GM18498 (cell line): Measurements from ENCODE around the gene RUBCN.
A peak's percentile ranks its signal among the peaks of the same experiment; 100 is the strongest.
"Not testable (repeated sequence)": the region's sequence is repeated elsewhere in the genome, so short reads cannot be mapped to it uniquely, and the experiment has no call there.

Experiments
- ATAC-seq: cut with Tn5 transposase; IDR thresholded peaks from one replicate; pipeline ENCODE4 v1.9.1; 2021; ENCODE audit warnings: mild to moderate bottlenecking, moderate library complexity; ENCODE audit not compliant: unreplicated experiment

RUBCN gene

DNA sequence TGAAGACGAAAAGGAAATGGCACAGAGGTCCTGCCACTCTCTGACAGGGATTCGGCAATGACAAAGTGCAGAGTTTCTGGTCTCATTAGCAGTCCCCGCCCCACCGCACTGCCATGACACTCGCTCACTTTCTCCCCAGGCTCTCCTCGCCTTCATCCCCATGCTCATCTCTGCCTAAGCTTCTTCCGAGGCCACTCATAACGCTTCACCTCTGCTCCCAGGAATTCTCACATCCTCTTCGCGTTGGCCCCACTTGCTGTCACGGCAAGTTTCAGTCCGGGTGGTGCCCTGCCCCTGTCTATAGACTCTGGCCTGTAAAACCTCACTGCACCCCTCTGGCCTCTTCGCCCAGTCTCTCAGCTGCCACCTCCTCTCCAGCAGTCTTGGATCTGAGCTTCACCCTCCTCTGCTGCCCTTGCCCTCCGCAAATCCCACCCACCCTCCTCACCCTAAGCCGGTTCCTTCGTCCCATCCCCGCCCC is 654 bp downstream of the RUBCN start:
- peak; percentile 19 for ATAC-seq

DNA sequence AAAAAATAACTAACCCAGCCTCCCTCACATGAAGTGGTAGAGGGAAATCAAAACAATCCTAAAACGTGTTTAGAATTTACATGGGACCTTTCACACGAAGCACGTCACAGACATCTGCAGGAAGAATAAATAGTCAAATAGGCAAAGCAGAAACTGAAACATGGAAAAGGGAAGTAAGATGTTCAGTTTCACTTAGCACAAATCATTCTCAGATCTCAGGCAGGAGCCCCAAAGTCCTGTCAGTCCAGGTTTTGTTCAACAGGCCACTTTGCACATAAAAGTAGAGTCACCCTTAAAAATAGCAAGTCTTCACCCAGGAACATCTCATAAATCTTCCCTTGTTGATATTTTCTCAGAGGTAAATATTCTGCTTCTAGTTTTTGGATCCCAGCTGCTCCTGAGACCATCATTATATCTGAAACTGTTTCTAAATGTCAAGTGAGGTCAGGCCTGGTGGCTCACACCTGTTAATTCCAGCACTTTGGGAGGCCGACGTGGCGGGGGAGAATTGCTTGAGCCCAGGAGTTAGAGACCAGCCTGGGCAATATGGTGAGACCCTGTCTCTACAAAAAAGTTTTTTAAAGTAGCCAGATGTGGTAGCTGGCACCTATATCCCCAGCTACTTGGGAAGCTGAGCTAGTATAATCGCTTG is 1.9 kb downstream of the RUBCN start:
- ATAC-seq: peak; percentile 38

DNA sequence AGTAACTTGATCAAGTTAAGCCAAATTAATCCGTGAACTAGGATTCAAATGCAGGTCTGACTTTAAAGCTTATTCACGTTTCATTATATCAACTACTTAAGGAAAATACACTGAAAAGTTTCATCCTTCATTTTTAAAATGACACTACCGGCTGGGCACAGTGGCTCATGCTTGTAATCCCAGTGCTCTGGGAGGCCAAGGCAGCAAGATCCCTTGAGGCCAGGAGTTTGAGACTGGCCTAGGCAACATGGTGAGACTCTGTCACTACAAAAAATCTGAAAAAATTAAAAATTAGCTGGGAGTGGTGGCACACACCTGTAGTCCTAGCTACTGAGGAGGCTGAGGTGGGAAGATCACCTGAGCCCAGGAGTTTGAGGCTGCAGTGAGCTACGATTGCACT is 3.7 kb downstream of the RUBCN start:
- ATAC-seq: no peak

DNA sequence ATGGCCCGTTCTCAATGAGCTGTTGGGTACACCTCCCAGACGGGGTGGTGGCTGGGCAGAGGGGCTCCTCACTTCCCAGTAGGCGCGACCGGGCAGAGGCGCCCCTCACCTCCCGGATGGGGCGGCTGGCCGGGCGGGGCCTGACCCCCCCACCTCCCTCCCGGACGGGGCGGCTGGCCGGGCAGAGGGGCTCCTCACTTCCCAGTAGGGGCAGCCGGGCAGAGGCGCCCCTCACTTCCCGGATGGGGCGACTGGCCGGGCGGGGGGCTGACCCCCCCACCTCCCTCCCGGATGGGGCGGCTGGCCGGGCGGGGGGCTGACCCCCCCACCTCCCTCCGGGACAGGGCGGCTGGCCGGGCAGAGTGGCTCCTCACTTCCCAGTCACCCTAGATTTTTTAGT is 5.2 kb downstream of the RUBCN start:
- ATAC-seq: not testable (repeated sequence)

DNA sequence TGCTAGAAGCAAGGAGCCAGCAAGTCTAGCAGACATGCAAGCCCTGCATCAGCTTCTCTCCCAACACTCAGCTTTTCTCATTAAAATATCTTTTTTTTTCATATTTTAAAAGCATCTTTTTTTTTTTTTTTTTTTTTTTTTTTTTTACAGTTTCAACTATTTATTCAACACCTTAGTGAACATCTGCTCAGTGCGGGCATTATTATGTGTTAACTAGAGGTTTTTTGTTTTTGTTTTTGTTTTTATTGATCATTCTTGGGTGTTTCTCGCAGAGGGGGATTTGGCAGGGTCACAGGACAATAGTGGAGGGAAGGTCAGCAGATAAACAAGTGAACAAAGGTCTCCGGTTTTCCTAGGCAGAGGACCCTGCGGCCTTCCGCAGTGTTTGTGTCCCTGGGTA is 5.9 kb downstream of the RUBCN start:
- not testable (repeated sequence) for ATAC-seq

DNA sequence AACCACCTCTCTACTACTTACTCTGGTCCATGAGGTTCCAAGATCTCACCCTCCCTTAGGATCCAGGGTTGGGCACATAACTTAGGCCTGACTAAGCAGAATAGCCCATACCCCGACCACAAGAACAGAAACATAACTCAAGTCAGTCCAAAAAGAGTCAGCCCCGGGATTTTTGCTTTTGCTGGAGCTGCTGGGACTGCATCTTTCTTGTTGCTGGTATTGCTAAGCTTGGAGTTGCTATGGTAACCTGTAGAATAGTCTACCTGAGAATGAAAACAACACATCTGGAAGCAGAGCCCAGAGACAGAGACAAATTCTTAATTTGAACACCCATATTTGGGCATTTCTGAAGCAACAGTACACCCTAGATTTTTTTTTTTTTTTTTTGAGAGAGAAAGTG is 6.5 kb downstream of the RUBCN start:
- ATAC-seq: peak; percentile 37

DNA sequence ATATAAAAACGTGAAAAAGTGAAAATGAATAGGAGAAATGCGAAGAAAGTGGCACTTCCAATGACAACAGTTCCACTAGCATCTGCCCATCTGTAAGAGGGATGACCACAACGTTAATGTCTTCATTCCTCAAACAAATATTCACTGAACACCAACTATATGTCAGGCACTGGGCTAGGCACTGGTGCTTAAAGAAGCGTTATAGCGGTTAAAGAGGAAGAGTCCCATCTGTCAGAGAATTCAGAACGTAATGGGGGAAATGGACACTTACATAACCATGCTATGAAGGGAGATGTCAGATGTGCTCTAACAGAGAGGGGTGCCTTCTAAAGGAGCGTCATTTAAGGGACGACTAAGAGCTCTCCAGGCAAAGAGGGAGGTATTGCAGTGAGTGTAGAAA is 8.2 kb downstream of the RUBCN start:
- ATAC-seq: no peak

DNA sequence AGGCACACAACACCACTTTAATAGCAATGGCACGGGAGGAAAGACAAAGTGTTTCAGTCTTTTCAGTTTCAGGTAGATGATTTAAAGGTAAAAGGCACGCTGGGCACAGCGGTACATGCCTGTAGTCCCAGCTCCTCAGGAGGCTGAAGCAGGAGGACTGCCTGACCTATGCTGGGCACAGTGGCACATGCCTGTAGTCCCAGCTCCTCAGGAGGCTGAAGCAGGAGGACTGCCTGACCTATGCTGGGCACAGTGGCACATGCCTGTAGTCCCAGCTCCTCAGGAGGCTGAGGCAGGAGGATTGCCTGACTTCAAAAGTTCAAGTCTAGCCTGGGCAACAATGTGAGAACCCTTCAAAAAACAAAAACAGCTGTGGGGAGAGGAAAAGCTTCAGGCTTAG is 8.8 kb downstream of the RUBCN start:
- not testable (repeated sequence) for ATAC-seq

DNA sequence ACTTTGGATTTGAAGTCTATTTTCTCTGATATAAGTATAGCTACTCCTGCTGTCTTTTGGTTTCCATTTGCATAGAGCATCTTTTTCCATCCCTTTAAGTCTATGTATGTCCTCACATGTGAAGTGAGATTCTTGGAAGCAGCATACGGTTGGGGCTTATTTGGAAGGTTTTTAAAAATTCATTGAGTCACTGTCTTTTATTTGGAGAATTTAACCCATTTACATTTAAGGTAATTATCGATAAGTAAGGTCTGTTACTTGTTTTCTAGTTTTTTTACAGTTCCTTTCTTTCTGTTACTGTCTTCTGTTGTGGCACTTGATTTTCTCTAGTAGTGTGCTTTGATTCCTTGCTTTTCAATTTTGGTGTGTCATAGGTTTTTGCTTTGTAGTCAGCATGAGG is 14.0 kb downstream of the RUBCN start:
- no peak for ATAC-seq

DNA sequence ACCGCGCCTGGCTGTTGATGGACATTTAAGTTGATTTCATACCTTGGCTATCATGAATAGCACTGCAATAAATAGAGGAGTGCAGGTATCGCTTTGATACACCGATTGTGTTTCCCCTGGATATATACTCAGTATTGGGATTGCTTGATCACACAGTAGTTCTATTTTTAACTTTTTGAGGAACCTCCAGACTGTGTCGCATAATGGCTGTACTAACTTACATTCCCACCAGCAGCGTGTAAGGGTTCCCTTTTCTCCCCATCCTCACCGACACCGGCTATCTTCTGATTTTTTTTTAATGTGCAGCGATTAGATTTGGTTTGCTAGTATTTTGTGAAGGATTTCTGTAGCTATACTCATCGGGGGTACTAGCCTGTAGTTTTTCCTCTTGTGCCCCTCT is 16.0 kb downstream of the RUBCN start:
- ATAC-seq: no peak

DNA sequence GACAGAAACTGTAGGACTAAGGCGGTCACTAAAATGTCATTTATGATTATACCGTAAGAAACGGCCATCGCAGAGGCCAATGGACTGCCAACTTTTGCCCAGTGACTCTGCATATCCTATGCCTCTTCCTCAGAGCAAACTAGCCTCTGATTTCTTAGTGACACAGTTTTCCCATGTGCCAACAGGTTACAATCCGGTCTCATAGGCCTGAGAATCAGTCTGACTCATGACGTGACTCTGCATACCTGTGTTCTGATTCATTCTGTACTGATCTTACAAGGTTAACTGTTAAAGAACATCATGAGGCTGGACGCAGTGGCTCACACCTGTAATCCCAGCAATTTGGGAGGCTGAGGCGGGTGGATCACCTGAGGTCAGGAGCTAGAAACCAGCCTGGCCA is 17.8 kb downstream of the RUBCN start:
- no peak for ATAC-seq

DNA sequence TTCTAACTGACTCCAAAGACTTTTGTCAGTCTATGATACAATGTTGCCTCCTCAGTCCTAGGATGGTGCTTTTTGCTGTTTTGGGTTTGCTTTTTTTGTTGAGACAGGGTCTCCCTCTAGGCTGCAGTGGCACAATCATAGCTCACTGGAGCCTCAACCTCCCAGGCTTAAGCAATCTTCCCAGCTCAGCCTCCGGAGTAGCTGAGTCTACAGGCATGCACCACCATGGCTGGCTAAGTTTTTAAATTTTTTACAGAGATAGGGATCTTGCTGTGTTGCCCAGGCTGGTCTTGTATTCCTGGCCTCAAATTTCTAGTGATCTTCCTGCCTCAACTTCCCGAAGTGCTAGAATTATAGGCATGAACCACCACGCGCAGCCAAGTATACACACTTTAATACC is 22.5 kb downstream of the RUBCN start:
- ATAC-seq: no peak

DNA sequence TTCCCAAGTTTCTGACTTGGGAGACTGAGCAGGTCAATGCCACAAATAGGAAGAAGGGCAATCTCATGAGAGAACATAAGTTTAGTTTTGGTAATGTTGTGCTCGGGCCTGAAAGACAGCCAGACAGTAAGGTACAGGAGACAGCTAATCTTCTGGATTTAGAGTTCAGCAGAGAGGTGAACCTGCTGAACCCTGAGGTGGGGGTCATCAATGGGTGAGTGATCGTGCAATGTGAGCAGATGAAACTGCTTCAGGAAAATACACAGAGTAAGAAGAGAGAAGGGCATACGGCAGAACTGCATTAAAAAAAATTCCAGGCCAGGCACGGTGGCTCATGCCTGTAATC is 23.3 kb downstream of the RUBCN start:
- ATAC-seq: peak; percentile 20

DNA sequence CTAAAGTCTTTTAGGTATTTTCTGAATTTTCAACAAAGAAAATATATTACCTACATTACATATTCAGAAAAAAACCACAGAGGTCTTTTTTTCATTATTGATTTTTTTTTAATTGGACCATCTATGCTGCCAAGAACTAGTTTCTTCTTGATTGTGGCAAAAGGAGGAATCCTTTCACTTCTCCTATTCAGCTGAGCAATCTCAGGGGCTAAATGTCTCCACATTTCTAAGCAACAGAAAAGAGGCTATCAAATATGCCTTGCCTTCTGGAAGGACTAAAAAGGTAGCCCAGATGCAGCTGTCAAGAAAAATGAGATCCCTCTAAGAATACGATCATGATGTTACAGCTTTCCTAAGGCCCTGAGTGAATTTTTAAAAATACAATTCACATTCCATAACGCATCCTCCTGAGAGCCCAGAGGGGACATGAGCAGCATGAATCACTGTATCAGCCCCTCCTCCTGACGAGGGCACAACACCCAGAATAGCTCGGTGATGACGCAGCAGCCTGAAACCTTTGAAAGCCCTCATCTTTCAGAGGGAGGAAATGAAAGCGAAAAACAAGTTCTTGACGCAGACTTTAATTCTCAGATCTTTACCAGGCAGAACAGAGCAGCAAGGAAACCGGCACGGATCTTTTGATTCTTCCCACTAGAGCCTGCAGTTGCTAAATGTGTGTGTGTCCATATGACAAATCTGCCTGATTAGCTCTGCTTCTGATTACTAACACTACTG is 24.6 kb downstream of the RUBCN start:
- peak; percentile 88 for ATAC-seq

DNA sequence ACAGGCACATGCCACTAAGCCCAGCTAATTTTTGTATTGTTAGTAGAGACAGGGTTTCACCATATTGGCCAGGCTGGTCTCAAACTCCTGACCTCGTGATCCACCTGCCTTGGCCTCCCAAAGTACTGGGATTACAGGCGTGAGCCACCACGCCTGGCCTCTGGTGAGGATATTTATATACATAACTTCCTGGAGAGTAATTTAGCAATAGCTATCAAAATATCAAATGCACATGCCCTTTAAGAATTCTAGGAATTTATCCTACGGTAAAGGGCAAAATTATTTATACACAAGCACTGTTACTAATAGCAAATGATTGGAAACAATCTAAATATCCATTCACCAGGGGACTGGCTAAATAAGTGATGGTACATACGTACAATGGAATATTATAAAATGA is 25.7 kb downstream of the RUBCN start:
- not testable (repeated sequence) for ATAC-seq

DNA sequence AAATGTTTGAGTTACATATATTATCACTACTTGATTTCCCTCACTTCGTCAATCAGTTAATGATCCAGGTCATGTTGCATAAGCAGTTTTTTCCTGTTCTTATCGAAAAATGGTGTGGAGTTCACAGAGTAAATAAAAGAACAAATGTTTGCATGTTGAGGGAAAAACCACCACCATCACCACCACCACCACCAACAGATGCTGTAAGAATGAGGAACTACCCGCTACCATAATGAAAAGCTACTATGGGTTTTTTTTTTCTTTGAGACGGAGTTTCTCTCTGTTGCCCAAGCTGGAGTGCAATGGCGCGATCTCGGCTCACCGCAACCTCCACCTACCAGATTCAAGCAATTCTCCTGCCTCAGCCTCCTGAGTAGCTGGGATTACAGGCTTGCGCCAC is 27.6 kb downstream of the RUBCN start:
- ATAC-seq: no peak

DNA sequence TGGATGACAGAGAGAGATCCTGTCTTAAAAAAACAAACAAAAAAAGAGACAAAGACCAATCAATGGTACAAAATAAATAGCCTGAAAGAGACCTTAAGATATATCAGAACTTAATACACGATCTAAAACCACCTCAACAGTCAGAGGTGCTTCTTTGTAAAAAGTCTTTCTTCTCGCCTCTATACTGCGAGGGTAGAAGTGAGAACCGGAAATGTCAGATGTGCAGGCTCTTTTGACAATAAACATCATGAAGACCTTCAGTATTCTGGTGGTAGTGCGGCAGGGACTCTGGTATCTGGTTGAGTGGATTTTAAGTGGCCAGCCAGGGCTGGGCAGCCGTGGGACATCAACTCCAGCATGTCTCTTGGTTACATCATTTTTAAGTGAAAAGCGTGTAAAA is 30.0 kb downstream of the RUBCN start:
- ATAC-seq: no peak

DNA sequence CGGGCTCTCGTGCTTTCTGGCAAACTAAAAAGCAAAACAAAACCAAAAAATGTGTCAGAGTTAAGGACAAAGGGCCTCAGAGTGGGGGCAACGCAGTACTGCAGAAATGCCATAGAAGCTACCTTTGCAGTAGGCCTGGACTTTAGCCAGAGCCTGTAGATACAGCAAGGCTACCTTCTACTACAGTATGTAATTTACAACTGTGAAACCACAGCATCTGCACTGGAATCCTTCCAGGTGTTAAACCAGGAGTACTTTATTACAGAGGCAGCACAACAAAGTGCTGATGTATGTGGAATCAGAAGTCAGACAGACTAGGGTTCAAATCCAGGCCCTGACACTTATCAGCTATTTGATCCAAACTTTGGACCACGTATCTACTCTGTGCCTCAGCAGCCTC is 34.9 kb downstream of the RUBCN start:
- ATAC-seq: no peak

DNA sequence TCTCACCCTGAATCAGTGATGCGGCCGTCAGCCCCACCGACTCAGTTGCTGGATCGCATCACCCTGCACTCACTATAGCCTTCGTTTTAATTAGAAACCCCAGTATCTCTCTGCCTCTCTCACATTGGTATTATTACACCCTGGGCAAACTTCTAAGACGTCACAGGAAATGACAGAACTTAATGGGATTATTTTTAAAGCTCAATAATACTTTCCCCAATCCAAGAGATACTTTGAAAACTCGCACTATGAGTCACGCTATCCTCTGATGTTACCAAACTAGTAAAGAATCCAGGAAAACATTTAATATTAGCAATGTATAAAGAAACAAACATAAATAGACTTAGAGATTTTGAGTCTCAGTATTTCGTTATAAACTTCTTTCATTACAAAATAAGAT is 36.6 kb downstream of the RUBCN start:
- ATAC-seq: no peak

DNA sequence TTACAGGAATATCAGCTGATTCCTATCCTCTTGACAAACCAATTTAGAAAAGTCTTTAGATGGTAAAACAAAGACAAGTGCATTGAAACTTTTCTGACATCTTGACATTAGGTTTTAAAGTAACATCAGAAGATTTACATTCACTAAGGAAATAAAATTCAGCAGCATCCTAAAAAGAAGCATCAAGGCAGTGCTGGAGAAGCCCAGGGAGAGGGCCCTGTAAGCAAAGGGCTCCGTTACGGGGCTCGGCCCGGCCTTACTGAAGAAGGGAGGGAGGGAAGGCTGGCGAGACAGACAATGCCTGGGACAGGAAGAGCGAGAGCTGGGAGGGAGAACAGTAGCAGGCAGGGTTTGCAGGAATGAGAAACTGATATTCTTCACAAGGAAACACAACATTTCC is 39.3 kb downstream of the RUBCN start:
- ATAC-seq: no peak

DNA sequence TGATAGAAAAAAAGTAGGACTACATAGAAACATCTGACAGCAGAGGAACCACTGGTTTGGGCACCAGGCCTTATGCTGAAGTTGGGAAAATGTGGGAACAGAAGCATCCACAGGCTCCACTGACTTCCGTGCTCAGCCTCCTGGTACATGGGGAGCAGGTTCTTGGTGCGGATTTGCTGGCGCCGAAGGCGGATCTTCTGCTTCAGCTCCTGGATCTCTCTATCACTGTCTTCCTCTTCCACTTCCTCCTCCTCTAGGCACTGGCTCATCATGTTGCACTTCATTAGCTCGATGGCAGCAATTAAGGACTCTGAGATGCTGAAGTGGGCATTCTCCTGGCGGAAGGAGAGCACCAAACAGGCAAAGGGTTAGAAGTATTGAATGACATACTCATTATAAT is 42.5 kb downstream of the RUBCN start:
- ATAC-seq: no peak

DNA sequence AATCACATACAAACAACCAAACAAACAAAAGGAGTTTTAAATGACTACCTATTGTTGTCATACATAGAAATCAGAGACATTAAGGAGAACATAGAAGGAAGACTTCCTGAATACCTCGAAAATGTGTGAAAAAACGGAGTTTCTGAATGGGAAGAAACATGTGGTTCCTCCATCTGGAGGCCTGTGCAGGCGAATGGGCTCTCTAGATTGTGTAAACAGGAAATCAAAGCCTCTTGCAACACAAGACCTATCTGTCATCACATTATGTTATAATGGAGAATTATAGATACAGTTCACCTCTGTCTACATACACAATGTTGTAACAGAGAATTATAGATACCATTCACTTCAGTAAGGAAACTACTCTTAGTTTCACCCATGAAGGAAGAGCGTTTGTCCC is 44.1 kb downstream of the RUBCN start:
- no peak for ATAC-seq

DNA sequence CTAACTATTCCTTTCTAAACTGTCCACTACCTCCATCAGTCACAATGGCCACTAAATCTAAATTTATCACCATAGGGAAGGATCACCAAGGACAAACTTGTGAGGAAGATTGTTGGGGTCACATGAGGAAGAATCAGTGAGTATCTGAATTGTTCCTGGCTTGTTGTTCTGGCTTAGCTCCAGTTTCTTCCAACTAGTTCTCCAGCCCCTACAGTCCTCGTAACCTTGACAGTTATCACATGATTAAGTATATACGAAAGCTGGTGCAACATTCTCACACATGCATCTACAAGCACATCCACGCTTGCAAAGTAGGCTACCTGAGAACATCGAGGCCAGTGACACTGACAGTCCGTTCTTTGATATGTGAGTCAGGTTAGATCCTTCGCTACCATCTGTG is 46.0 kb downstream of the RUBCN start:
- no peak for ATAC-seq
